ENCODE data around the gene CPLX1.
"Not testable (repeated sequence)": the region's sequence is repeated elsewhere in the genome, so short reads cannot be mapped to it uniquely, and the experiment has no call there.

Gene CPLX1

GRCh38 chr4:740656-741282, 85.2 kb downstream of the CPLX1 start:
- no peak for FAIRE-seq
- no peak for TF ChIP-seq POLR2A (IDR thresholded peaks at IDR 0.05; ENCODE audit: low read depth, low read length)
- DNase-seq (ENCODE audit: insufficient read length, low spot score) = no peak

GRCh38 chr4:740011-740410, 85.9 kb downstream of the CPLX1 start:
- no peak for FAIRE-seq
- no peak for DNase-seq (ENCODE audit: insufficient read length, low spot score)
- TF ChIP-seq POLR2A (IDR thresholded peaks at IDR 0.05; ENCODE audit: low read depth, low read length) = no peak

- DNase-seq (ENCODE audit: insufficient read length, low spot score) (no peak), FAIRE-seq (no peak)
- no peak for TF ChIP-seq POLR2A (IDR thresholded peaks at IDR 0.05; ENCODE audit: low read depth, low read length)
Observed at GRCh38 chr4:739569-739968, 86.4 kb downstream of the CPLX1 start.

GRCh38 chr4:738781-739280, 87.1 kb downstream of the CPLX1 start:
- DNase-seq (ENCODE audit: insufficient read length, low spot score) (no peak), FAIRE-seq (no peak)
- no peak for TF ChIP-seq POLR2A (IDR thresholded peaks at IDR 0.05; ENCODE audit: low read depth, low read length)

GRCh38 chr4:736561-736960, 89.4 kb downstream of the CPLX1 start:
- DNase-seq (ENCODE audit: insufficient read length, low spot score); FAIRE-seq: not testable (repeated sequence)

- TF ChIP-seq POLR2A (IDR thresholded peaks at IDR 0.05; ENCODE audit: low read depth, low read length) = no peak
- FAIRE-seq (no peak), DNase-seq (ENCODE audit: insufficient read length, low spot score) (no peak)
Observed at GRCh38 chr4:735583-735982, 90.3 kb downstream of the CPLX1 start.

Measured in H54 (cell line).